Activated CD8-positive, alpha-beta memory T cell treated with anti-CD3 and anti-CD28 coated beads for 48 hours (primary cell): ENCODE results near the gene C17orf114.

ENCODE experiments used
- DNase-seq, 3 experiments: peaks; one replicate each; pipeline ENCODE4 v3.0.0-alpha.2; 2020; ENCODE audit warnings: low read depth in 2 of 3, low spot score in 2 of 3

Gene C17orf114

DNA sequence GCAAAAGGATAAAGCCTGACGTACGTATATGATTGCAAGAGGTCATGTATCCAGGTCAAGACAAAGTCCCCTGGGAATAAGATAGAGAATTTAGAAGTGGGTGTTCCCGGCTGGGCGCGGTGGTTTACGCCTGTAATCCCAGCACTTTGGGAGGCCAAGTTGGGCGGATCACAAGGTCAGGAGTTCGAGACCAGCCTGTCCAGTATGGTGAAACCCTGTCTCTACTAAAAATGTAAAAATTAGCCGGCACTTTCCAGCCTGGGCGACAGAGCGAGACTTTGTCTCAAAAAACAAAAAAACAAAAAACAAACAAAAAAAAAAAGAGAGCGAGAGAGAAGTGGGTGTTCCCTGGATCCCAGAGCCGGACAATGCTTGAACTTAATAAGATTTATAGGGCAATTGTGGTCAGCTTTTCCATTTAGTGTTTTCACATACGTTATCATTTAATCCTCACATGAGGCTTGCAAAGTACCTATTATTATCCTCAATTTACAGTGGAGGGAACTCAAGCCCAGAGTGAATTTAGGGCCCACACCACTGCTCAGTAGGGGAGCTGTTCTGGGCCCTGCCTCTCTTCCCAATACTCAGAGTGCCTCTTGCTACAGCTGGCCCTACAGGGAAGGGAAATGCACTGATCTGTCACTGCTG lies 13.8 kb downstream of the C17orf114 start:
- no peak for DNase-seq

- DNase-seq = no peak
Measured at GRCh38 chr17:4786516-4786915, 15.6 kb downstream of the C17orf114 start.

DNA sequence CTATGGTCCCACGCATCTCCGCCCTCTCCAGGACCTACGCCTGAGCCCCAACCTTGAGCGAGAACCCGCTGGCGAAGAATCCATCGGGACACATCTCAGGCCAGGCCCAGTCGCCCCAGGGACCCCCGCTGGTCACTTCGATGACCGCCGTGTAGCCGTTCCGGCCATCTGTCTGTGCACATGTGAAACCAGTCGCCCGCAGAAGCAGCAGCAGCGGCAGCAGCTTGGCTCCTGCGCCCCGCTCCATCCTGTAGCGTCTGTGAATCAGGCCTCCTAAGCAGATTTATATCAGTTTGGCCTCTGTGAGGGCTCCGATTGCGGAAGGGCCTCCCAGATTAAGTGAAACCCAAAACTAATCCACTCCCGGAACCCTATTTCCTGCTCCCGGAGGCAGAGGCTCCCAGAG lies 16.0 kb downstream of the C17orf114 start, which contains the start of gene VMO1:
Gene VMO1, minus strand, starts transcription at position 259 of the 406 bp plus-strand sequence. Its CDS starts 12 bp downstream, at position 247.
- no peak for DNase-seq

DNA sequence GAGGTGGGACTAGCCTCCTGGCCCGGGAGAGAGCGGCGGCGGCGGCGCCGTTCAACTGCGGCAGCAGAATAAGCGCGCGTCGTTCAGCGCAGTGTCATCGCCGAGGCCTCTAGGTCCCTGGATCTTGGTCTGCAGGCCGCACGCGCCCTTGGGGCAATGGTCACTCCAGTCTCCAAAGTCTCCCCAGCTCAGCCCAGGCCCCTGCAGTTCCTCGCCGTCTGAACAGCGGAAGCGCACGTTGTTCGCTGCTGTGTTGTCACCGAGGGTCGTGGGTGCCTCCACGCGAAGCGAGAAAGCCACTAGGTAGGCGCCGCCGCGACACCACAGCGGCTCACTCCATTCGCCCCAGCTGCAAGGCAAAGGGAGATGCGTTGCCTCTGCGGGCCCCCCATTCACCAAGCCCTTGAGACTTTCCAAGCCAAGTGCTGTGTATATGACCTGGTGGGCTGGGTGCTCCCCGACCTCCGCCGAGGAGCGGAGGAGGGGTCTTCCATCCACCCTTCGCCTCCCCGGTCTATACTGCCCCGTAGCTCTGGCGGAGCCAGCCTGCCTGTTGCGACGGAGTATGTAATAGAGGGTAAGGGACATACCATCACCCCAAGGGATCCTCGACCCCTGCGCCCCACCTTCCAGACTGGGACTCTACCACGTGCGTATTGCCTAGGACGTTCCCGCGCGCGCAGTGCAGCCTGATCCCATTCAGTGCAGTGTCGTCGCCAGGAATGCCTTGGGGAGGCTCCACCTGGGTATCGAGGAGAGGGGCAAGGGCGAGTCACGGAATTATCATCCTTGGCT lies 16.6 kb downstream of the C17orf114 start:
- no peak for DNase-seq

DNA sequence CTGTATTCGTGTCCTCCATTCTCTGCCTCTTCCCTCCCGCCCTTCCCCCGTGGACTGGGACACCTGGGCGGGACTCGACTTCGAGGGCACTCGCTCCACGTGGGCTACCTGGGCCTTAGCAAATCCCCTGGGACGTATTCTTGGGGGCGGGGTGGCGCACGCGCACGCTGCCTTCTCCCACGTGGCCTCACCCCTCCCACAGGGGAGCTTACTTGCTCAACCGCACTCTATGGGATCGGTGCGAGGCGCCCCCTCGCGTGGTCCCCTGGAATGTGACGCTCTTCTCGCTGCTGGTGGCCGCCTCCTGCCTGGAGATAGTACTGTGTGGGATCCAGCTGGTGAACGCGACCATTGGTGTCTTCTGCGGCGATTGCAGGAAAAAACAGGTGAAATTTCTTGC lies 19.5 kb downstream of the C17orf114 start:
- no peak for DNase-seq

DNA sequence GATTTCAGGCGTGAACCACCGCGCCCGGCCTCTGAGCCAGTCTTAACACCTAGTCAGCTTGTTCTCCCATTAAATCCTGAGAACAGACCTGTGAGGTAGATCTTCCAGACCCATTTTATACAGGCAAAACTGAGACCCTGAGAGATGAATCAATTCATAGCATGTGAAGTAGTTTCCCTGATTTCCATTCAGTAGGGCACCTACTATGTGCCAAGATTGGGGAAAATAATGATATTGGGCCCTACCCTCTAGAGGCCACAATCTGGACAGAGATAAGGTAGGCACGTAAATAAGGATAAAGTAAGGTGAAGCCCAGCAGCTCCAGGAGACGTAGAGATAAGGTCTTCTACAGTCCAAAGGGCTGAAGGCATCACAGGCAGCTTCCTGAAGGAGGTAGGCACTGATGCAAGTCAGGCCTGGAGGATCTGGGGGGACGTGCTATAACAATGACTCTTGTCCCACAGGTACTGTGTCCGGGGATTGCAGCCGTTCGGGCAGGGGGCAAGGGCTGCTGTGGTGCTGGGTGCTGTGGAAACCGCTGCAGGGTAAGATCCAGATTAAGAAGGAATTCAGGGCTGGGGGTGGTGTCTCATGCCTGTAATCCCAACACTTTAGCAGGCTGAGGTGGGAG lies 21.7 kb downstream of the C17orf114 start:
- no peak for DNase-seq

DNA sequence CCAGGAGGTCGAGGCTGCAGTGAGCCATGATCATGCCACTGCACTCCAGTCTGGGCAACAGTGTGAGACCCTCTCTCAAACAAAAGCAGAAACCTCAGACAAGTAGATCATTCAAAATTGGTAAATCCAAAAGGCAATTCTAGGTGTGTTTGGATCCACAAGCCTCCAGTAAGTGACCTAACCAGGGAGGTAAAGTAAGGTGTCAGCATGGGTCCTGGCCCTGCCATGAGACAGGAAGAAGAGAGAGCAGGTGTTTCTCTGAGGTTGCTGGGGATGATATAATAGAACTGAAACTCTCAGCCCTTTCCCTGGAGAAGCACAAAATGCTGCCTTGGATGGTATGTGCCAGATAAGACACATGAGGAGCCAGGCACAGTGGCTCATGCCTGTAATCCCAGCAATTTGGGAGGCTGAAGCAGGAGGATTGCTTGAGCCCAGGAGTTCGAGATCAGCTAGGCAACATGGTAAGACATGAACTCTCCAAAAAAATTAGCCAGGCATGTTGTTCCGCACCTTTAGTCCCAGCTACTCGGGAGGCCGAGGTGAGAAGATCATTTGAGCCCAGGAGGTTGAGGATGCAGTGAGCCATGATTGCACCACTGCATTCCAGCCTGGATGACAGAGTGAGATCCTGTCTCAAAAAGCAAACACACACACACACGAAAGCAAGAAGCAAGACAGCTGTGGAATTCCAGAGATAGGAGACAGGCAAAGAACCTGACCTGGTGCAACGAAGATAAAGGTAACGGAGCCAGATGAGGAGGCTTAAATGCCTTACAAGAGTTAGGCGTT lies 24.0 kb downstream of the C17orf114 start:
- DNase-seq = no peak

- no peak for DNase-seq
Measured at GRCh38 chr17:4772235-4772613, 29.9 kb downstream of the C17orf114 start.

- DNase-seq = no peak
Measured at GRCh38 chr17:4771519-4772234, 30.5 kb downstream of the C17orf114 start, which contains the start of gene TM4SF5. TSS of gene TM4SF5 (plus strand) at chr17:4771886. CDS start at chr17:4771923, 37 bp downstream.

GRCh38 chr17:4769628-4770027 lies 32.5 kb downstream of the C17orf114 start:
- no peak for DNase-seq

- DNase-seq = no peak
Measured at GRCh38 chr17:4768298-4768697, 33.8 kb downstream of the C17orf114 start.

GRCh38 chr17:4766723-4767122 lies 35.4 kb downstream of the C17orf114 start:
- no peak for DNase-seq

- no peak for DNase-seq
Measured at GRCh38 chr17:4766201-4766600, 35.9 kb downstream of the C17orf114 start.

DNA sequence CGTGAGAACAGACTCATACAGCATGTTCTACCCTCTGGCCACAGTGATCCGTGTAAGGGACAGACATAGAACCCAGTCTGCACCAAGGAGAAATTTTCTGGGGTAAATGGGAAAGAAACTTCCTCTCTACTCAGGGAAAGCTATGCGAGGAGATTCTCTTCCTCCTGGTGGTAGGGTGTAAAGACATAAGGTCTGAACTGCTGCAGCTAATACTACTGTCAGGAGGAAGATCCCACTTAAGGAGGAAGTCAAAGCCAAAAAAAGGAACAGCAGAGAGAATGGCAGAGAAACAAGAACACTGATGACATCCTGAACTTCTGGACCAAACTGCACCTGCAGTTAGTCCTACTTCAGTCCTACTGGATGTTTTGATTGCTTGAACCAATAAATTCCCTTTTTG lies 37.5 kb downstream of the C17orf114 start:
- DNase-seq = no peak

DNA sequence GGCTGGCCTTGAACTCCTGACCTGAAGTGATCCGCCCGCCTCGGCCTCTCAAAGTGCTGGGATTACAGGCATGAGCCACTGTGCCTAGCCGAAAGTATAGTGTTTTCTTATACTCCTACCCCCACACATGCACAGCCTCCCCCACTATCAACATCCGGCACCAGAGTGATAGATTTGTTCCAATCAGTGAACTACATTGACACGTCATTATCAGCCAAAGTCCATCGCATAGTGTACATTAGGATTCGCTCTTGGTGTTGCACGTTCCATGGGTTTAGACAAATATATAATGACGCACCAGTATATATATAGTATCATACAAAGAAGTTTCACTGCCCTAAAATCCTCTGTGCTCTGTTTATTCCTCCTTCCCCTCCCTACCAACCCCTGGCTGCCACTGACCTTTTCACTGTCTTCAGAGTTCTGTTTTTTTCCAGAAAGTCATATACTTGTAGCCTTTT lies 42.3 kb downstream of the C17orf114 start:
- no peak for DNase-seq

DNA sequence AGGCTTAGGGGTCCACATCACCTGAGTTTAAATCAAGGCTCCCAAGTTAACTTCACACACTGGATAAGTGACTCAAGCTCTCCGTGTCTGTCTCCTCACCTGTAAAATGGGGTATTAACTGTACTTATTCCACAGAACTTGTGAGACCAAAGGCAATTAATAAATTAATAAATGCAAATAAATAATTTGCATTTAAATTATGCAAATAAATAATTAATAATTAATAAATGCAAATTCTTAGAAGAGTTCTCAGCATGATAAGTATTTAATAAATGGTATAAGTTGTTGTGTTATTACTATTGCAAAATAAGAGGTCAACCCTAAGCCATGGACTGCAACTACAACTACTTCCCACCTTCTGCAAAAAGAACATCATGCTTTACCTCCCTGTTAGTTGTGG lies 48.7 kb downstream of the C17orf114 start:
- DNase-seq = no peak

DNA sequence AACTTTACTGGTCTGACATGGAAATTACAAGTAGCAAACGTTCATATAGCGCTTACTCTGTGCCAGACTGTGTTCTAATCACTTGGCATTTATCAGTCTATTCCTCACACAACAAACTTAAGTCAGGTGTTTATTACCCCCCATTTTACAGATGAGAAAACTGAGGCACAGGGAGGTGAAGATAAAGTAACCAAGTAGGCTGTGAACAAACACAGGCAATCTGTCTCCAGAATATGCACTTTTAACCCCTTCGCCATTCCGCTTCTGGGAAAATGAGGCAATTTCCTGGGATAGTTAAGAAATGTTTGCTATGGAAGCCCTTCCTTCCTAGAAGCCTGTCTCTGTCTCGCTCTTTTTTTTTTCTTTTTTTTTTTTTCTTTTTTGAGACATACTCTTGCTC lies 50.2 kb downstream of the C17orf114 start:
- DNase-seq = no peak
